Activated effector memory CD4-positive, alpha-beta T cell treated with Interleukin-2 at 50 U/mL for 16 hours (primary cell): ENCODE data around the gene PCDHGB5.
A peak's percentile ranks its signal among the peaks of the same experiment; 100 is the strongest.
"Not testable (repeated sequence)": the region's sequence is repeated elsewhere in the genome, so short reads cannot be mapped to it uniquely, and the experiment has no call there.

ENCODE experiments used
- DNase-seq: peaks from one replicate; pipeline ENCODE4 v3.0.0-alpha.2; 2020

The PCDHGB5 gene

DNA sequence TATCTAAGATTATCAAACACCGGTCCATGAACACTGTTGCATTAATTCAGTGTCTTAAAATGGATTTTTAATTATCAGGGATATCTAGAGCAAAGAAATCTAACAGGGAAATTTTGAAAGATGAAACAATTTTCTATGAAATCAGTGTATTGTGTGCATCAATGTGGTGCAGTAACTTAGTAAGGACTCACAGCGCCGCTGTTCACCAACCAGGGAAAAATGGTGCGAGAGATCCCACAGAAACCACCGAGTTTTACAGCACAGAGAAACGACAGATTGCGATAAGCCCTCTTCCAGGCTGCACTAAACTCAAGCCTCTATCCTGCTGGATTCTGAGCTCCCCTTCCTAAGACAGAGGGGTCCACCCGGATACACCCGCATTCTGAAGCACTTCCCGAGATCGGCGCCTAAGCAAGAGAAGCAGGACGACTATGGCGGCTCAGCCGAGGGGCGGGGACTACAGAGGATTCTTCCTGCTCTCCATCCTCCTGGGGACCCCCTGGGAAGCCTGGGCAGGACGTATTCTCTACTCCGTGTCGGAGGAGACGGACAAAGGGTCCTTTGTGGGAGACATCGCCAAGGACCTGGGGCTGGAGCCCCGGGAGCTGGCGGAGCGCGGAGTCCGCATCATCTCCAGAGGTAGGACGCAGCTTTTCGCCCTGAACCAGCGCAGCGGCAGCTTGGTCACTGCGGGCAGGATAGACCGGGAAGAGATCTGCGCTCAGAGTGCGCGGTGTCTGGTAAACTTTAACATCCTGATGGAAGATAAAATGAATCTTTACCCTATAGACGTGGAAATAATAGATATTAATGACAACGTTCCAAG lies 15.1 kb upstream of the PCDHGB5 start, which contains the start of gene PCDHGA7:
Gene PCDHGA7 (plus strand): TSS at position 274 of the 826 bp plus-strand sequence. CDS start 158 bp downstream, at position 432.
- DNase-seq = no peak

DNA sequence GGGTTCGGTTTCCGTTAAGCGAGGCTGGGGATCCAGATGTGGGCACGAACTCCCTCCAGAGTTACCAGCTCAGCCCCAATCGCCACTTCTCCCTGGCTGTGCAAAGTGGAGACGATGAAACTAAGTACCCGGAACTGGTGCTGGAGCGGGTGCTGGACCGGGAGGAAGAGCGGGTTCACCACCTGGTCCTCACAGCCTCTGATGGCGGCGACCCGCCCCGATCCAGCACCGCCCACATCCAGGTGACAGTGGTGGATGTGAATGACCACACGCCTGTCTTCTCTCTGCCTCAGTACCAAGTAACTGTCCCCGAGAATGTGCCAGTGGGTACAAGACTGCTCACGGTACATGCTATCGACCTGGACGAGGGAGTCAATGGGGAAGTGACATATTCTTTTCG lies 14.4 kb upstream of the PCDHGB5 start:
- no peak for DNase-seq

- no peak for DNase-seq
Measured at GRCh38 chr5:141384471-141385267, 13.1 kb upstream of the PCDHGB5 start.

GRCh38 chr5:141387557-141388311 lies 10.0 kb upstream of the PCDHGB5 start, which contains the start of gene PCDHGB4:
PCDHGB4 (plus strand) TSS chr5:141387698; CDS start chr5:141387885, 187 bp downstream.
- DNase-seq = not testable (repeated sequence)

DNA sequence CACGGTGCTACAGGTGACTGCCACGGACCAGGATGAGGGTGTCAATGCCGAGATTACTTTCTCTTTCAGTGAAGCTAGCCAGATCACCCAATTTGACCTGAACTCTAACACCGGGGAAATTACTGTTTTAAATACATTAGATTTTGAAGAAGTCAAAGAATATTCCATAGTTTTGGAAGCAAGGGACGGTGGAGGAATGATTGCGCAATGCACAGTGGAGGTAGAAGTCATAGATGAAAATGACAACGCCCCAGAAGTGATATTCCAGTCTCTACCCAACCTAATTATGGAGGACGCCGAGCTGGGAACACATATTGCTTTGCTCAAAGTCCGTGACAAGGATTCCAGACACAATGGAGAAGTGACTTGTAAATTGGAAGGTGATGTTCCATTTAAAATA lies 9.1 kb upstream of the PCDHGB5 start:
- no peak for DNase-seq

- DNase-seq = no peak
Measured at GRCh38 chr5:141389153-141390042, 8.3 kb upstream of the PCDHGB5 start.

GRCh38 chr5:141392429-141393198 lies 5.1 kb upstream of the PCDHGB5 start, which contains the start of gene PCDHGA8:
PCDHGA8 (plus strand) TSS chr5:141392633; CDS start chr5:141392814, 181 bp downstream.
- DNase-seq = no peak

DNA sequence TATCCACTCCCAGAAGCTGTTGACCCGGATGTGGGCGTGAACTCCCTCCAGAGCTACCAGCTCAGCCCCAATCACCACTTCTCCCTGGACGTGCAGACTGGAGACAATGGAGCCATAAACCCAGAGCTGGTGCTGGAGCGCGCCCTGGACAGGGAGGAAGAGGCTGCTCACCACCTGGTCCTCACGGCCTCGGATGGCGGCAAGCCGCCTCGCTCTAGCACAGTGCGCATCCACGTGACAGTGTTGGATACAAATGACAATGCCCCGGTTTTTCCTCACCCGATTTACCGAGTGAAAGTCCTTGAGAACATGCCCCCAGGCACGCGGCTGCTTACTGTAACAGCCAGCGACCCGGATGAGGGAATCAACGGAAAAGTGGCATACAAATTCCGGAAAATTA lies 4.5 kb upstream of the PCDHGB5 start:
- DNase-seq = no peak

- DNase-seq = not testable (repeated sequence)
Measured at GRCh38 chr5:141394401-141395187, 3.2 kb upstream of the PCDHGB5 start.

DNA sequence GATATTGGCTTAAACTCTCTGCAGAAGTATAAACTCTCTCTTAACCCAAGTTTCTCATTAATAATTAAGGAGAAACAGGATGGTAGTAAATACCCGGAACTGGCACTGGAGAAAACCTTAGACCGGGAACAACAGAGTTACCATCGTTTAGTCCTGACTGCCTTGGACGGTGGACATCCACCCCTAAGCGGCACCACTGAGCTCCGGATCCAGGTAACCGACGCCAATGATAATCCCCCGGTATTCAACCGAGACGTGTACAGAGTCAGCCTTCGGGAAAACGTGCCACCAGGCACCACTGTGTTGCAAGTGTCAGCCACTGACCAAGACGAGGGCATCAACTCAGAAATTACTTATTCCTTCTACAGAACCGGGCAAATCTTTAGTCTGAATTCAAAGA lies 861 bp downstream of the PCDHGB5 start:
- DNase-seq = no peak

DNA sequence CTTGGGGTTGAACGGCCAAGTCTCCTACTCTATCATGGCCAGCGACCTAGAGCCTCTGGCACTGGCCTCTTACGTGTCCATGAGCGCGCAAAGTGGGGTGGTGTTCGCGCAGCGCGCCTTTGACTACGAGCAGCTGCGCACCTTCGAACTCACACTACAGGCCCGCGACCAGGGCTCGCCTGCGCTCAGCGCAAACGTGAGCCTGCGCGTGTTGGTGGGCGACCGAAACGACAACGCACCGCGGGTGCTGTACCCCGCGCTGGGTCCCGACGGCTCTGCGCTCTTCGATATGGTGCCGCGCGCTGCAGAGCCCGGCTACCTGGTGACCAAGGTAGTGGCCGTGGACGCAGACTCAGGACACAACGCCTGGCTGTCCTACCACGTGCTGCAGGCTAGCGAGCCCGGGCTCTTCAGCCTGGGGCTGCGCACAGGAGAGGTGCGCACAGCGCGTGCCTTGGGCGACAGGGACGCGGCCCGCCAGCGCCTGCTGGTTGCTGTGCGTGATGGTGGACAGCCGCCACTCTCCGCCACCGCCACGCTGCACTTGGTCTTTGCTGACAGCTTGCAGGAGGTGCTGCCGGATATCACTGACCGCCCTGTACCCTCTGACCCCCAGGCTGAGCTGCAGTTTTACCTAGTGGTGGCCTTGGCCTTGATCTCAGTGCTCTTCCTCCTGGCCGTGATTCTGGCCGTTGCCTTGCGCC lies 2.0 kb downstream of the PCDHGB5 start:
- no peak for DNase-seq

DNA sequence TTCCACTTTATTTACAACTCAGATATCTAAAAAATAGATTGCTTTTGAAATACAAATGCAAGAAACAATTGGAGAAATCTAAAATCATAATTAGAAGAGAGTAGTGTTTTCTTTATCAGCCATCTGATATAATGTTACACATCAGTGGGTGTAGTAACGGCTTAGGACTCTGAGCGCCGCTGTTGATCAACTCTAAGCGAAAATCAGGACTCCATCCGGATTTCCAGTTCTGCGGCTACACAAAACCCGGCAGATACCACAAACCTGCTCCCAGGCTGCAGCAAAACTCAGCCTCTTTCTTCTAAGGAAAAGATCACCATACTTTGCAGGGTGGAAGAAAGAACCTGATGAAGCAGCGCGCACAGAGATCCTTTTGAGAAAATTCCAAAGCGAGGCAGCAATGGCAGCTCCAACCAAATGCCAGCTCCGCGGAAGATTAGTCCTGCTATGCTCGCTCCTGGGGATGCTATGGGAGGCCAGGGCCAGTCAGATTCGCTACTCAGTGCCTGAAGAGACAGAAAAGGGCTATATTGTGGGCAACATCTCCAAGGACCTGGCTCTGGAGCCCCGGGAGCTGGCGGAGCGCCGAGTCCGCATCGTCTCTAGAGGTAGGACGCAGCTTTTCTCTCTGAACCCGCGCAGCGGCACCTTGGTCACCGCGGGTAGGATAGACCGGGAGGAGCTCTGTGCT lies 5.0 kb downstream of the PCDHGB5 start, which contains the start of gene PCDHGA9:
Gene PCDHGA9 (plus strand): TSS at position 226 of the 691 bp plus-strand sequence. CDS start 175 bp downstream, at position 401.
- DNase-seq = no peak

DNA sequence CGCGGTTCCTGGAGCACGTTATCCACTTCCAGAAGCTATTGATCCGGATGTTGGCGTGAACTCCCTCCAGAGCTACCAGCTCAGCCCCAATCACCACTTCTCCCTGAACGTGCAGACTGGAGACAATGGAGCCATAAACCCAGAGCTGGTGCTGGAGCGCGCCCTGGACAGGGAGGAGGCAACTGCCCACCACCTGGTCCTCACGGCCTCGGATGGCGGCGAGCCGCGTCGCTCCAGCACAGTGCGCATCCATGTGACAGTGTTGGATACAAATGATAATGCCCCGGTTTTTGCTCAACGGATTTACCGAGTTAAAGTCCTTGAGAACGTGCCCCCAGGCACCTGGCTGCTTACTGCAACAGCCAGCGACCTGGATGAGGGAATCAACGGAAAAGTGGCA lies 5.6 kb downstream of the PCDHGB5 start:
- DNase-seq = no peak

- not testable (repeated sequence) for DNase-seq
Measured at GRCh38 chr5:141407790-141408505, 10.2 kb downstream of the PCDHGB5 start, which contains the start of gene PCDHGB6. PCDHGB6 (plus strand) TSS chr5:141408021; CDS start chr5:141408203, 182 bp downstream.

GRCh38 chr5:141409598-141410306 lies 12.0 kb downstream of the PCDHGB5 start:
- DNase-seq = no peak

DNA sequence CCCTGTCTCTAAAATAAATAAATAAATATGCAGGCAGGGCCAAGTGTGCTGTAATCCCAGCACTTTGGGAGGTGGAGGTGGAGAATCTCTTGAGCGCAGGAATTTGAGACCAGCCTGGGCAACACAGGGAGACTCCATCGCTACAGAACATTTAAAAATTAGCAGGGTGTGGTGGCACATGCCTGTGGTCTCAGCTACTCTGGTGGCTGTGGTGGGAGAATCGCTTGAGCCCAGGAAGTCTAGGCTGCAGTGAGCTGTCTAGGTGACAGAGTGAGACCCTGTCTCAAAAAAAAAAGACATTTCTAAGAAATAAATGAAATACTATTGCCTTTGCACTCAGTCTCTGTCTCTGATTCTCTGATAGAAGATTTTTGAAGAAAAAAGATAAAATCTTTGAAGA lies 13.8 kb downstream of the PCDHGB5 start:
- DNase-seq = no peak

- DNase-seq = peak; percentile 33
Measured at GRCh38 chr5:141412854-141413539, 15.2 kb downstream of the PCDHGB5 start, which contains the start of gene PCDHGA10. PCDHGA10 (plus strand) TSS chr5:141412987; CDS start chr5:141413176, 189 bp downstream.
